Common myeloid progenitor, CD34-positive (primary cell): ENCODE measurements around the gene ENPP6.
A peak's percentile ranks its signal among the peaks of the same experiment; 100 is the strongest.

Experiments
- CTCF ChIA-PET: fragments of 350-600 bp; sonication (Branson Sonifier 250); formaldehyde crosslinking; loops from one replicate; lab custom pipeline; 2021; ENCODE audit warnings: antibody characterized with exemption; lab: Charles Lee
- POLR2A ChIA-PET: fragments of 350-600 bp; sonication (Branson Sonifier 250); formaldehyde crosslinking; loops from one replicate; lab custom pipeline; 2021; ENCODE audit warnings: antibody characterized with exemption; lab: Charles Lee
- DNase-seq, 3 donors: peaks; one replicate each; pipeline versions ENCODE4 v3.0.0 to v3.0.0-alpha.2; 2013
- H3K27ac ChIP-seq, 2 experiments: 1 replicate in 1 of 2; 2 replicates in 1 of 2; pipeline ENCODE4 v1.7.0; 2013; ENCODE audit warnings: inconsistent platforms in 2 of 2, low read length in 2 of 2, mild to moderate bottlenecking in 2 of 2, low read depth in 1 of 2, moderate library complexity in 1 of 2; ENCODE audit not compliant: severe bottlenecking in 2 of 2, insufficient read depth in 1 of 2, poor library complexity in 1 of 2
- H3K27me3 ChIP-seq, 5 experiments: replicated peaks in 2 of 5; 1 replicate in 3 of 5; 2 replicates in 2 of 5; pipeline versions ENCODE4 v1.6.1 to v1.7.0; 2013; ENCODE audit warnings: low read length in 4 of 5, mild to moderate bottlenecking in 2 of 5, moderate library complexity in 2 of 5, inconsistent platforms in 1 of 5; ENCODE audit not compliant: insufficient read depth in 5 of 5, control insufficient read depth in 4 of 5
- H3K36me3 ChIP-seq, 4 experiments: 1 replicate in 2 of 4; 2 replicates in 2 of 4; pipeline versions ENCODE4 v1.6.1 to v1.7.0; 2013; ENCODE audit warnings: low read length in 3 of 4, control low read depth in 1 of 4, mild to moderate bottlenecking in 1 of 4; ENCODE audit not compliant: control insufficient read depth in 4 of 4, insufficient read depth in 4 of 4
- H3K4me1 ChIP-seq, 4 experiments: 1 replicate in 3 of 4; 2 replicates in 1 of 4; pipeline versions ENCODE4 v1.6.1 to v1.7.1; 2013; ENCODE audit warnings: low read length in 3 of 4, mild to moderate bottlenecking in 3 of 4, control low read depth in 1 of 4, inconsistent platforms in 1 of 4, moderate library complexity in 1 of 4; ENCODE audit not compliant: control insufficient read depth in 4 of 4, insufficient read depth in 4 of 4; ENCODE audit errors: control extremely low read depth in 1 of 4
- H3K4me3 ChIP-seq, 7 experiments: 1 replicate in 4 of 7; 2 replicates in 3 of 7; pipeline versions ENCODE4 v1.5.1 to v1.7.0; 2013; ENCODE audit warnings: mild to moderate bottlenecking in 7 of 7, low read length in 6 of 7, moderate library complexity in 6 of 7, inconsistent platforms in 2 of 7, low read depth in 2 of 7, control low read depth in 1 of 7; ENCODE audit not compliant: insufficient read depth in 4 of 7, control insufficient read depth in 1 of 7; ENCODE audit errors: extremely low read depth in 1 of 7
- H3K9me3 ChIP-seq, 5 experiments: 1 replicate in 4 of 5; 2 replicates in 1 of 5; pipeline versions ENCODE4 v1.6.1 to v1.7.1; 2013; ENCODE audit warnings: low read length in 4 of 5, mild to moderate bottlenecking in 2 of 5, inconsistent platforms in 1 of 5, low read depth in 1 of 5, moderate library complexity in 1 of 5; ENCODE audit not compliant: control insufficient read depth in 4 of 5, insufficient read depth in 2 of 5; ENCODE audit errors: control extremely low read depth in 1 of 5
- WGBS: methylation state at CpG from one replicate; pipeline ENCODE4 v1.1.5; 2013; ENCODE audit not compliant: insufficient coverage; 5-methylcytosine and 5-hydroxymethylcytosine counted together

Gene ENPP6

DNA sequence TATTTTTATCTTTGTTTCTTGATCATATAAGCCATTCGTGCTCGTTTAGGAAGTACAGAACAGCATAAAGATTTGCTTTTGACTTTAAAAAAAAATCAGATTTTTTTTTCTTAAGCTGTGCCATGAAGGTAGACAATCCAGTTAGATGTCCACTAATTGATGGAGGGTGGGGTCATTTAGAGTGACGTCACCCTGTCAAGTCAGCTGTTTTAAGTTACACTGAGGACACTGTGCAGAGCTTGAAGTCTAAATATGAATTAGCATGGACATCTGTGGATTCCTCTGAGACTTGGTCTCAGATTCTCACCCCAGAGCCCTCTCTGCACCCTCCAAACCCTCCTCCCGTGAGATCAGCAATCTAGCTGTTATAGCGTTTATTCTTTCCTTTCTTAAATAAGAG is 63.9 kb downstream of the ENPP6 start:
- Histone ChIP-seq H3K4me3 (no peak overlapping the region), H3K27me3 (peaks cover 0 to 2% (median 0%) of the 10 kb centered on the region in 5 experiments), H3K9me3 (no peaks in the 10 kb centered on the region), H3K27ac (no peak overlapping the region), H3K36me3 (no peaks in the 10 kb centered on the region), H3K4me1 (no peaks in the 10 kb centered on the region)
- ChIA-PET POLR2A (no interaction called here), CTCF (interaction anchor here (1.6 to 2.7 kb wide), 3 partner anchors 10 to 13 kb away, joined by 7 to 9 read pairs (median 7); no protein-coding TSS in a partner anchor)
- no peak for DNase-seq
- WGBS = 97% methylated on average over 4 of the region's 5 CpGs

DNA sequence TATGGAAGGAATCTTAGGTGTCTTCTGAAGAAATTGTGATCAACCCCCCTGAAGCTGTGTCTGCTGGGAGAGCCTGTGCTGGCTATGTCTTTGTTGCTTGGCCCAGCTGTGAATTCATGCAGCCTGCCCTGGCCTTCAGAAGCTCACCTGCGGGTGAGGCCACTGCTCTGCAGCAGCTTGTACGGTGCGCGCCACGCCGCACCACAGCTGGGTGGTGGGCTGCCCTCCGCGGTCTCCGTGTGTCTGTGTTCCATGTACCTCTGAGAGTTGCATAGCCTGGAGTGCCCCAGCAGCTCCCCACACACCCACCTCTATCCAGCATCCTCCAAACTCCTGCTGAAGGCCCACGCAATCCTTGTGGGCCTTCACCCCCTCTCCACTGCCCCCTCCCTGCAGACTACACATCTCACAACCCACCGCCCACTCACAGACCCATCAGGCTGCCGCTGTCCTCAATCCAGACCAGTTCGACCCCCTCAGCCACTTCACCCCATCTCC is 65.6 kb downstream of the ENPP6 start:
- CTCF ChIA-PET = interaction anchor here (2.7 kb wide), 1 partner anchor 15 kb away, joined by 7 read pairs; no protein-coding TSS in a partner anchor
- no peaks in the 10 kb centered on the region for H3K4me1 ChIP-seq
- peaks cover 0 to 2% (median 0%) of the 10 kb centered on the region in 5 experiments for H3K27me3 ChIP-seq
- H3K27ac ChIP-seq = no peak overlapping the region
- H3K9me3 ChIP-seq = no peaks in the 10 kb centered on the region
- 94% methylated on average over 10 of the region's 13 CpGs for WGBS
- H3K36me3 ChIP-seq = no peaks in the 10 kb centered on the region
- POLR2A ChIA-PET = no interaction called here
- DNase-seq = no peak
- no peak overlapping the region for H3K4me3 ChIP-seq

DNA sequence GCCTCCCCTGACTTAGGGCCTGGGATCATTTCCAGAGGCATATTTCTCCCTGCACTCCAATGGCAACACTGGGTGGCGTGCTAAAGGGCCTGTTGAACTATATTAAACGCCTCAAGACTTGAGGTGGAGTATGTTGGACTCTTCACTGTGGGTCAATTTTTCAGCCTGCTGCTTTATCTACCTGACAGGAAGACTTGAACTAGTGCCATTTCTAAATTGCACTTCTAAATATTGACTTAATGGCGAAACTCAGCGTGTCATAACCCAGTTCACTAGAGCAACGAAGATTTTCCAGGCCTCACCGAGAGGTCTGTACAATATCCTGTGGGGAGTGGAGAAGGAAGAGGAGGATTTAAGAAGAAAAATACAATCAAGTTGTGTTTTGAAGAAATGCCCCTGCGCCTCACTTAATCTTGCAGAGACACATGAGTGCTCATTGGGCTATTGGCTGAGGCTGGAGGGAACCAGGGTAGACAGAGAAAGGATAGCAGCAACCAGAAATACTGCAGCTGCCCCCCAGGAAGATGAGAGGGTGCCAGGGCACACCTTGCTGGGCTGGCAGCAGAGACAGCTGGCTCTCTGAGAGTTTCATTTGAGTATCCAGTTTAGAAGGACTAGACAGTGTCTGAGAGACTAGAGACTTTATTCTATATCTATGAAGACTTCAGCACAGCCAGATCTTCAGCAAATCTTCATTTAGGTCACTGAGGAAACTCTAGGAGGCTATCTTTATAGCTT is 67.4 kb downstream of the ENPP6 start:
- Histone ChIP-seq H3K4me3 (no peak overlapping the region), H3K27me3 (peaks cover 0 to 2% (median 0%) of the 10 kb centered on the region in 5 experiments), H3K27ac (no peak overlapping the region), H3K9me3 (no peaks in the 10 kb centered on the region), H3K4me1 (no peaks in the 10 kb centered on the region), H3K36me3 (no peaks in the 10 kb centered on the region)
- DNase-seq = no peak
- ChIA-PET POLR2A (no interaction called here), CTCF (interaction anchor here (1.0 kb wide), 1 partner anchor 9 kb away, joined by 3 read pairs; no protein-coding TSS in a partner anchor)
- 100% methylated on average over 7 of the region's 7 CpGs for WGBS

DNA sequence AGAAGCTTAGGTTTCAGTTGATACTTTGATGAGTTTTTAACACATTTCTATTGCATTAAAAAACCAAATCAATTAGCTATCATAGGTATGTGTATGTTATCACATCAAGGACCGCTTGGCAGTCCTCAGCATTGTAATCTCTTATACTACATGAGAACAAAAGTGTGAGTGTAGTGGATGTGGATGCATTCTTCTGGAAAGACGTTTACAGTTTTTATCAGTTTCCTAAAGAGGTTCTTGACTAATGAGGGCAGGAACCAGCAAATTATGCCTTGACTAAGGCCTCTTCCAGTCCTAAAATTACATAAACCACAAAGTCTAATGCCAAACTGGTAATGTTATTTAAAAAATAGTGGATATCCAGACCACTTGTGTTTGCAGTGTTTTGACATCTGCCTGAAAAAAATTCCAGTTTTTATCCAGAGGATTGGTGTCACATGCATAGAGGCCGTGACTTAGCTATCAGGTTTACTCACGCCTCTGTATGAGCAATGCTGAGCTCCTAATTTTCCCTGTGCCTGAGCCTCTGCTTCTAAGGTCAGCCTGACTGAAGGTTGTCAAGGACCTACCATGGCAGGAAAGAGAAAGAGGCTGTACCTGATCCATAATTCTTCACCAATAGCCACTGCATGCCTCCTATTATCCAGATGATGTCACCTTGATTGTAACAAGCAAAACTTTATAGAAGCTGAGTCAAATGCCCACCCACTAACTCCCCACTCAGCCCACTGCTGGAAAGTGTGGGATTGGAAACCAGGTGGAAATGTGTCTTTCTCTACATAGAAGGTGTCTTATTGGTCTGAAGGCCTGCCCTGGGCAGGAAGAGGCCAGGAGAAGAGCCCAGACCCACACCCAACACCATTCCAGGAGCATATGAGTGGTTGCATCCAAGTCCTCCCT is 68.7 kb downstream of the ENPP6 start:
- Histone ChIP-seq H3K4me1 (no peaks in the 10 kb centered on the region), H3K9me3 (no peaks in the 10 kb centered on the region), H3K27me3 (peaks cover 0 to 2% (median 0%) of the 10 kb centered on the region in 5 experiments), H3K36me3 (no peaks in the 10 kb centered on the region), H3K27ac (no peak overlapping the region), H3K4me3 (no peak overlapping the region)
- WGBS = 100% methylated on average over 2 of the region's 4 CpGs
- ChIA-PET POLR2A (no interaction called here), CTCF (interaction anchor here (0.6 to 0.8 kb wide), 2 partner anchors 17 to 34 kb away, joined by 3 read pairs; no protein-coding TSS in a partner anchor)
- DNase-seq = no peak

DNA sequence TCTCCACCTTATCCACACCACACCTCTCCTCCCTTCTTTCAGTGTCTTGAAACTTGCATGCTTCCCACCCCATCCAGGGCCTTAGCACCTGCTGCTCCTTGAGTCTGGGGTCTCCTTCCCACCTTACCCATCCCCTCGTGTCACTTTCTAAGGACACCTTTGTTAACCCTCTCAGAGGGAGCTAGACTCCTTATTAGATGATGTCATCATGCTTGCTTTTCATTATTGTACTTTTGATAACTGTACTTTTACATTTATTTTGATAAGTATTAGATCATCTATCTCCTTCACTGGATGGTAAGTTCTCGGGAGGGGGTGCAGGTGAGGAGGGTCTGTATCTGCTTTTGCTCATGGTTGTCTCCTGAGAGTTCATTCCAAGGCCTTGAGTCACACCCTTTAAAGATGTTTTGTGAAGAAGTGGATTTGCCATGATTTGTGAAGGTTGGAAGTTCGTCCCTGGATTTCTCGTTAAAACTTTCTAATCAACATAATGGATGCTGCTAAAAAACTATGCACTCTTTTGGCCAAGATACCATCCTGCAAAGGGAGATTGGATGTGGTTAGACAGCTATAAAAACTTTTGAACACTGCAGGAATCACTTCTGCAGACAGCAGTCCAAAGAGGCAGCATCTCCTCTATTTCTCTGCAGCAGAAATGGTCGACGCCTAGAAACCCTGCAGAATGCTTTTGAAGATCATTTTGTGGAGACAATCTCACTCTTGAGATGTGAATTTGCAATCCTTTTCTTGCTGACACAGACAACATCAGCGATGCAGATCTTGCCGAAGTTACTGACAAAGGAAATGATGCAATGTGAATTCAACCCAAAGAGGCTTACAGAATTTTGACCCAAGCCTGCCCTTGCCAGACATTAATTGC is 69.6 kb downstream of the ENPP6 start:
- H3K9me3 ChIP-seq = no peaks in the 10 kb centered on the region
- H3K4me1 ChIP-seq = no peaks in the 10 kb centered on the region
- no peak overlapping the region for H3K27ac ChIP-seq
- ChIA-PET POLR2A (interaction anchor here (0.6 kb wide), 1 partner anchor 31 kb away, joined by 3 read pairs; no protein-coding TSS in a partner anchor), CTCF (no interaction called here)
- peaks cover 0 to 2% (median 0%) of the 10 kb centered on the region in 5 experiments for H3K27me3 ChIP-seq
- WGBS = 58% methylated on average over 5 of the region's 8 CpGs
- no peaks in the 10 kb centered on the region for H3K36me3 ChIP-seq
- H3K4me3 ChIP-seq = no peak overlapping the region
- DNase-seq = peak in 1 of 3 donors; percentile 13

DNA sequence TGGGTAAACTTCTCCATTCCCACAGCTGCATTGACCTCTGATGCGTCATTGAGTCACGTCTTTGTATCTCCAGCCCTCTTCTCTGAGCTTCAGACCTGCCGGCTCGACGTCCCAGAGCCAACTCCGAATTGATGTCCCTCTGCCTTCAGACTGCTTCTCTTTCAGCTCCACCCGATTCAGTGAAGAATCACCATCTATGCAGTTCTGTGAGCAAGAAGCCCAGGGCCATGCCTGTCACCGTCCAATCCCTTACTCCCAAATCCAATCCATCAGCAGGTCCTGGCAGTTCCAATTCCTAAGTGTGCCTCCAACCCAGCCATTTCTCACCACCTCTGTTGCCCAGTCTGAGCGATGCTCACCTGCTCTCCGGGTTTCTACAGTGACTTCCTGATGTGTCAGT is 70.7 kb downstream of the ENPP6 start:
- Histone ChIP-seq H3K4me3 (no peak overlapping the region), H3K27ac (no peak overlapping the region), H3K9me3 (no peaks in the 10 kb centered on the region), H3K27me3 (peaks cover 0 to 2% (median 0%) of the 10 kb centered on the region in 5 experiments), H3K4me1 (no peaks in the 10 kb centered on the region), H3K36me3 (no peaks in the 10 kb centered on the region)
- ChIA-PET POLR2A (no interaction called here), CTCF (no interaction called here)
- WGBS = 84% methylated on average over 10 of the region's 10 CpGs
- DNase-seq = no peak
